Liver (tissue), 9 donors: ENCODE measurements around the gene RNF4. TPM values are rescaled to one million over a fixed set of nuclear protein-coding genes. Genes with fewer than 3 reads are reported as not detected.

Experiments
- DNase-seq: peaks from one replicate; pipeline ENCODE4 v3.0.0-alpha.2; 2017; ENCODE audit warnings: low spot score
- H3K27ac ChIP-seq, 2 donors: one replicate each; pipeline ENCODE4 v1.7.0; 2013; ENCODE audit warnings: inconsistent platforms in 2 of 2, low read length in 2 of 2, control low read depth in 1 of 2, low read depth in 1 of 2, mild to moderate bottlenecking in 1 of 2
- H3K27me3 ChIP-seq, 4 donors: one replicate each; pipeline versions ENCODE4 v1.6.1 to v1.7.0; 2013; ENCODE audit warnings: low read length in 3 of 4, inconsistent platforms in 1 of 4, mild to moderate bottlenecking in 1 of 4, moderate library complexity in 1 of 4; ENCODE audit not compliant: control insufficient read depth in 4 of 4, insufficient read depth in 4 of 4
- H3K36me3 ChIP-seq, 4 donors: one replicate each; pipeline versions ENCODE4 v1.6.1 to v1.7.0; 2013; ENCODE audit warnings: low read length in 3 of 4, mild to moderate bottlenecking in 3 of 4, low read depth in 1 of 4, moderate library complexity in 1 of 4; ENCODE audit not compliant: control insufficient read depth in 4 of 4, insufficient read depth in 3 of 4
- H3K4me1 ChIP-seq, 4 donors: one replicate each; pipeline versions ENCODE4 v1.6.1 to v1.7.0; 2013; ENCODE audit warnings: low read length in 3 of 4, mild to moderate bottlenecking in 3 of 4, moderate library complexity in 1 of 4; ENCODE audit not compliant: control insufficient read depth in 4 of 4, insufficient read depth in 4 of 4
- H3K4me3 ChIP-seq, 3 donors: one replicate each; pipeline versions ENCODE4 v1.6.1 to v1.7.0; 2013; ENCODE audit warnings: low read length in 3 of 3, control low read depth in 1 of 3, low read depth in 1 of 3, mild to moderate bottlenecking in 1 of 3
- H3K9ac ChIP-seq, 2 donors: one replicate each; pipeline ENCODE4 v1.7.0; 2013; ENCODE audit warnings: low read length in 2 of 2, mild to moderate bottlenecking in 2 of 2, moderate library complexity in 2 of 2, control low read depth in 1 of 2, low read depth in 1 of 2
- H3K9me3 ChIP-seq, 4 donors: one replicate each; pipeline versions ENCODE4 v1.6.1 to v1.7.0; 2013; ENCODE audit warnings: low read length in 3 of 4; ENCODE audit not compliant: control insufficient read depth in 4 of 4
- EGR1 ChIP-seq, 2 donors: IDR thresholded peaks; 2 replicates each; pipeline ENCODE4 v1.6.1; 2016 to 2018; ENCODE audit warnings: antibody characterized with exemption in 2 of 2, low read depth in 2 of 2
- FOXA2 ChIP-seq: IDR thresholded peaks from 2 replicates; pipeline ENCODE4 v1.6.1; 2016; ENCODE audit warnings: antibody characterized with exemption
- GABPA ChIP-seq, 2 donors: IDR thresholded peaks in 1 of 2; conservative IDR thresholded peaks in 1 of 2; 2 replicates each; pipeline ENCODE4 v1.6.1; 2016; ENCODE audit warnings: antibody characterized with exemption in 2 of 2, mild to moderate bottlenecking in 1 of 2, moderate library complexity in 1 of 2
- HNF4A ChIP-seq, 2 donors: conservative IDR thresholded peaks; 2 replicates each; pipeline ENCODE4 v1.6.1; 2016; ENCODE audit warnings: antibody characterized with exemption in 2 of 2, mild to moderate bottlenecking in 2 of 2
- HNF4G ChIP-seq: IDR thresholded peaks from 2 replicates; pipeline ENCODE4 v1.6.1; 2016; ENCODE audit warnings: antibody characterized with exemption
- JUND ChIP-seq, 2 donors: IDR thresholded peaks; 2 replicates each; pipeline ENCODE4 v1.6.1; 2016; ENCODE audit warnings: antibody characterized with exemption in 2 of 2
- MAX ChIP-seq: IDR thresholded peaks from 2 replicates; pipeline ENCODE4 v1.6.1; 2016; ENCODE audit warnings: antibody characterized with exemption
- RAD21 ChIP-seq, 2 donors: IDR thresholded peaks; 2 replicates each; pipeline ENCODE4 v1.6.1; 2016; ENCODE audit warnings: antibody characterized with exemption in 2 of 2, mild to moderate bottlenecking in 2 of 2
- SP1 ChIP-seq: IDR thresholded peaks from 2 replicates; pipeline ENCODE4 v1.6.1; 2018; ENCODE audit warnings: antibody characterized with exemption, mild to moderate bottlenecking
- TAF1 ChIP-seq: conservative IDR thresholded peaks from 2 replicates; pipeline ENCODE4 v1.6.1; 2016; ENCODE audit warnings: antibody characterized with exemption, mild to moderate bottlenecking
- YY1 ChIP-seq: IDR thresholded peaks from 2 replicates; pipeline ENCODE4 v1.6.1; 2016; ENCODE audit warnings: antibody characterized with exemption, mild to moderate bottlenecking
- ZBTB33 ChIP-seq: IDR thresholded peaks from 2 replicates; pipeline ENCODE4 v1.6.1; 2016; ENCODE audit warnings: antibody characterized with exemption
- WGBS: extraction: QIAGEN DNeasy Blood & Tissue Kit; methylation state at CpG from one replicate; pipeline ENCODE4 v1.1.7; 2013; 5-methylcytosine and 5-hydroxymethylcytosine counted together
- polyA plus RNA-seq, 2 donors: library from polyadenylated mRNA; stranded (reverse) in 1 of 2; unstranded in 1 of 2; fragments of 200-250 nt in 1 of 2; fragments of >200 nt in 1 of 2; fragmentation: Nextera tagmentation in 1 of 2; extraction: Ambion mirVana in 1 of 2; gene quantifications; one replicate each; pipeline versions ENCODE4 v1.2.1 to v1.2.3, GENCODE V29; 2013 to 2015
- total RNA-seq, 2 donors: library from RNA; depleted of rRNA; stranded (reverse); fragments of >200 nt; gene quantifications; one replicate each; pipeline ENCODE4 v1.2.3, GENCODE V29; 2014
- TF ChIP-seq, protein P1 (sequence below): IDR thresholded peaks from 2 replicates; pipeline ENCODE4 v1.6.1; 2016; ENCODE audit warnings: antibody characterized with exemption, mild to moderate bottlenecking
- TF ChIP-seq, protein P2 (sequence below): IDR thresholded peaks from 2 replicates; pipeline ENCODE4 v1.6.1; 2016; ENCODE audit warnings: antibody characterized with exemption
- TF ChIP-seq, protein P3 (sequence below): fragments of 150-350 bp; IDR thresholded peaks from 2 replicates; pipeline ENCODE4 v1.5.1; 2017; ENCODE audit warnings: improper control_type of control experiment, low read depth, low read length; ENCODE audit not compliant: missing input control
- donor health status: healthy.
- donor health status: healthy.
- donor health status: healthy.
- donor health status: healthy.
- donor health status: healthy.

The RNF4 gene
- total and polyA plus RNA-seq, 4 donors: 13.0 to 31.0 (median 17.2) TPM

GRCh38 chr4:2441393-2442174 is 27.3 kb upstream of the RNF4 start:
- Histone ChIP-seq H3K36me3 (no peaks in the 10 kb centered on the region), H3K9me3 (no peaks in the 10 kb centered on the region), H3K27me3 (no peaks in the 10 kb centered on the region), H3K4me1 (no peaks in the 10 kb centered on the region), H3K27ac (no peak overlapping the region), H3K9ac (no peak overlapping the region), H3K4me3 (no peak overlapping the region)
- 50% methylated on average over 14 of the region's 14 CpGs for WGBS
- TF ChIP-seq TAF1 (no peak), YY1 (no peak), SP1 (no peak), GABPA (IDR thresholded peaks at IDR 0.05 in 1 of 2, conservative IDR thresholded peaks at IDR 0.05 in 1 of 2) (no peak), EGR1 (IDR thresholded peaks at IDR 0.05; ENCODE audit: low read depth in 2 of 2) (no peak), MAX (no peak), HNF4A (conservative IDR thresholded peaks at IDR 0.05) (no peak), RAD21 (IDR thresholded peaks at IDR 0.05) (peak; percentile 69 to 86), FOXA2 (no peak)
- TF ChIP-seq, protein P1, sequence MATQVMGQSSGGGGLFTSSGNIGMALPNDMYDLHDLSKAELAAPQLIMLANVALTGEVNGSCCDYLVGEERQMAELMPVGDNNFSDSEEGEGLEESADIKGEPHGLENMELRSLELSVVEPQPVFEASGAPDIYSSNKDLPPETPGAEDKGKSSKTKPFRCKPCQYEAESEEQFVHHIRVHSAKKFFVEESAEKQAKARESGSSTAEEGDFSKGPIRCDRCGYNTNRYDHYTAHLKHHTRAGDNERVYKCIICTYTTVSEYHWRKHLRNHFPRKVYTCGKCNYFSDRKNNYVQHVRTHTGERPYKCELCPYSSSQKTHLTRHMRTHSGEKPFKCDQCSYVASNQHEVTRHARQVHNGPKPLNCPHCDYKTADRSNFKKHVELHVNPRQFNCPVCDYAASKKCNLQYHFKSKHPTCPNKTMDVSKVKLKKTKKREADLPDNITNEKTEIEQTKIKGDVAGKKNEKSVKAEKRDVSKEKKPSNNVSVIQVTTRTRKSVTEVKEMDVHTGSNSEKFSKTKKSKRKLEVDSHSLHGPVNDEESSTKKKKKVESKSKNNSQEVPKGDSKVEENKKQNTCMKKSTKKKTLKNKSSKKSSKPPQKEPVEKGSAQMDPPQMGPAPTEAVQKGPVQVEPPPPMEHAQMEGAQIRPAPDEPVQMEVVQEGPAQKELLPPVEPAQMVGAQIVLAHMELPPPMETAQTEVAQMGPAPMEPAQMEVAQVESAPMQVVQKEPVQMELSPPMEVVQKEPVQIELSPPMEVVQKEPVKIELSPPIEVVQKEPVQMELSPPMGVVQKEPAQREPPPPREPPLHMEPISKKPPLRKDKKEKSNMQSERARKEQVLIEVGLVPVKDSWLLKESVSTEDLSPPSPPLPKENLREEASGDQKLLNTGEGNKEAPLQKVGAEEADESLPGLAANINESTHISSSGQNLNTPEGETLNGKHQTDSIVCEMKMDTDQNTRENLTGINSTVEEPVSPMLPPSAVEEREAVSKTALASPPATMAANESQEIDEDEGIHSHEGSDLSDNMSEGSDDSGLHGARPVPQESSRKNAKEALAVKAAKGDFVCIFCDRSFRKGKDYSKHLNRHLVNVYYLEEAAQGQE: no peak
- TF ChIP-seq, protein P2, sequence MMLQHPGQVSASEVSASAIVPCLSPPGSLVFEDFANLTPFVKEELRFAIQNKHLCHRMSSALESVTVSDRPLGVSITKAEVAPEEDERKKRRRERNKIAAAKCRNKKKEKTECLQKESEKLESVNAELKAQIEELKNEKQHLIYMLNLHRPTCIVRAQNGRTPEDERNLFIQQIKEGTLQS: no peak
- TF ChIP-seq, protein P3, sequence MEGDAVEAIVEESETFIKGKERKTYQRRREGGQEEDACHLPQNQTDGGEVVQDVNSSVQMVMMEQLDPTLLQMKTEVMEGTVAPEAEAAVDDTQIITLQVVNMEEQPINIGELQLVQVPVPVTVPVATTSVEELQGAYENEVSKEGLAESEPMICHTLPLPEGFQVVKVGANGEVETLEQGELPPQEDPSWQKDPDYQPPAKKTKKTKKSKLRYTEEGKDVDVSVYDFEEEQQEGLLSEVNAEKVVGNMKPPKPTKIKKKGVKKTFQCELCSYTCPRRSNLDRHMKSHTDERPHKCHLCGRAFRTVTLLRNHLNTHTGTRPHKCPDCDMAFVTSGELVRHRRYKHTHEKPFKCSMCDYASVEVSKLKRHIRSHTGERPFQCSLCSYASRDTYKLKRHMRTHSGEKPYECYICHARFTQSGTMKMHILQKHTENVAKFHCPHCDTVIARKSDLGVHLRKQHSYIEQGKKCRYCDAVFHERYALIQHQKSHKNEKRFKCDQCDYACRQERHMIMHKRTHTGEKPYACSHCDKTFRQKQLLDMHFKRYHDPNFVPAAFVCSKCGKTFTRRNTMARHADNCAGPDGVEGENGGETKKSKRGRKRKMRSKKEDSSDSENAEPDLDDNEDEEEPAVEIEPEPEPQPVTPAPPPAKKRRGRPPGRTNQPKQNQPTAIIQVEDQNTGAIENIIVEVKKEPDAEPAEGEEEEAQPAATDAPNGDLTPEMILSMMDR: peak; percentile 50
- DNase-seq: peak; percentile 66

DNA sequence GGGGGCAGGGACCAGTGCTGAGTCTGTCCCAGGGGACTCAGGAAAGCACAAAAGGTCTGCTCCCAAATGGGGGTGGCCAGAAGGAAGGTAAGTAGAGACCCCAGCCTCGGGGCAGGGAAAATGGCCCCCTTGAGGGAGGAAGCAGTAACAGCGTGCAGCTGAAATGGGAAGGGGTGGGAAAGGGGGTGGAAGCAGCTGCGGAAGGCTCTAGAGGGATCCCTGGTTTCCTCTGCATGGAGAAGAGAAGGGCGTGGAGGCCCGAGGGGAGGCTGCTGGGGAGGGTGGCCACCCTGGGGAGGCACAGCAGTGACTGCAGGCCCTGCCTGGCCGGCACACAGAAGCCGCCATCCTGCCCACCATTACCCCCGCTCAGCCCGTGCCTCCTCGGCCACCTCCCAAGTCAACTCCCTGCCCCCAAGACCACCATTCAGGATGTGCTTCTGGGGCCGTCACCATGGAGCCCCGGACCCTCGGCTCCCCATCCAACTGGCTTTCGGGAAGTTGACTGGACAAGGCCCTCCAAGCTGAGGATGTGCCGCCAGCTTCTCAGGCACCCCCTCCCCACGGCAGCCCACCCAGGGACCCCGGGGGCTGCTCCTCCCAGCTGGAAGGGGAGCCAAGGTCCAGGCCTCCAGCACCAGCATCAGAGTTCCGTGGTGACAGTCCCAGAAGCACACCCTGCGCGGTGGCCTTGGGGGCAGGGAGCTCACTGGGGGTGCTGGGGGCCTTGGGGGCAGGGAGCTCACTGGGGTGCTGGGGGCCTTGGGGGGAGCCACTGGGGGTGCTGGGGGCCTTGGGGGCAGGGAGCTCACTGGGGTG is 26.5 kb upstream of the RNF4 start:
- H3K27me3 ChIP-seq: no peaks in the 10 kb centered on the region
- no peak overlapping the region for H3K9ac ChIP-seq
- DNase-seq: no peak

More for the DNA sequence above, 26.5 kb upstream of the RNF4 start:
- H3K4me1 ChIP-seq: no peaks in the 10 kb centered on the region
- H3K9me3 ChIP-seq: no peaks in the 10 kb centered on the region
- H3K4me3 ChIP-seq: no peak overlapping the region
- TF ChIP-seq JUND (IDR thresholded peaks at IDR 0.05) (no peak), TAF1 (no peak), HNF4A (conservative IDR thresholded peaks at IDR 0.05) (no peak), YY1 (no peak), HNF4G (no peak), ZBTB33 (no peak)
- TF ChIP-seq, protein P2: no peak
- TF ChIP-seq, protein P1: no peak
- no peaks in the 10 kb centered on the region for H3K36me3 ChIP-seq
- WGBS: 80% methylated on average over 20 of the region's 20 CpGs
- H3K27ac ChIP-seq: no peak overlapping the region
